NCI-H187 (cell line): Measurements from ENCODE around the gene NPHP4.

Experiments
- DNase-seq, 2 experiments: peaks; one replicate each; lab custom pipeline; 2025; lab: John Stamatoyannopoulos, UW

The NPHP4 gene

DNA sequence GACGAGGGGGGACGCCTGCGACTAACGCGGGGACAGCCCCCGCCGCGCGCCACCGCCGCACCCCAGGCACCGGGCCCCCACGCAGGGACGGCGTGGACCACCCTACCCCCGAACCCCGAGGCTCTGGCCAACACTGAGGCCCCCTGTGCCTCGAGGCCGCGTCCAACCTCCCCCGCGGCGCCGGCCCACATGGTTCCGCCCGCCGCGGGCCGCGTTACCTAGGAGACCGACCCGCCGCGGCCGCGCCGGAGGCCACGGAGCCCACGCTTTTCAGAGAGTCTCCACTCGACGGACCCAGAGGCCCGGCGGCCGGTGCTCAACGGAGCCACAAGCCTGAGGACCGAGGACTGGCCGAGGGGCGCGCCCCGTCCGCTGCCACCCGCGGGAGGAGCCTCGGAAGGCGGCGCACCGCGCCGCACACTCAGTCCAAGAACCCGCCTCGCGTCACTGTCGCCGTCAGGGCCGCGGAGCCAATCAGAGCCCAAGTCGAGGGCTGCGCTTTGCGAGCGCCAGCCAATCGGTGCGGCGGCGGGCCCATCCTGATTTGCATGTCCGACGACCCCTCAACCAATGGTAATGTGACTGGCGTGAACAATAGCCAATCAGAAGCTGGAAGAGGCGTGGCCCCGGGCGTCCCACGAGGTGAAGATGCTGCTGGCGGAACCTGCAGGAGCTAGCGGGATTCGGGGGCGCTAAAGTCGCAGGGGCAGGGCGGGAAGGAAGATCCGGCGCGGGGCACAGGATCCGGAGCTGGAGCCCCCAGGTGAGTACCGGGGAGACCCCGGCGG is at the start of gene NPHP4:
TSS of gene NPHP4 (minus strand) at position 400 of the 788 bp plus-strand sequence. CDS start 6,136 bp downstream, outside the sequence.
- peak; percentile 97 to 98 for DNase-seq

DNA sequence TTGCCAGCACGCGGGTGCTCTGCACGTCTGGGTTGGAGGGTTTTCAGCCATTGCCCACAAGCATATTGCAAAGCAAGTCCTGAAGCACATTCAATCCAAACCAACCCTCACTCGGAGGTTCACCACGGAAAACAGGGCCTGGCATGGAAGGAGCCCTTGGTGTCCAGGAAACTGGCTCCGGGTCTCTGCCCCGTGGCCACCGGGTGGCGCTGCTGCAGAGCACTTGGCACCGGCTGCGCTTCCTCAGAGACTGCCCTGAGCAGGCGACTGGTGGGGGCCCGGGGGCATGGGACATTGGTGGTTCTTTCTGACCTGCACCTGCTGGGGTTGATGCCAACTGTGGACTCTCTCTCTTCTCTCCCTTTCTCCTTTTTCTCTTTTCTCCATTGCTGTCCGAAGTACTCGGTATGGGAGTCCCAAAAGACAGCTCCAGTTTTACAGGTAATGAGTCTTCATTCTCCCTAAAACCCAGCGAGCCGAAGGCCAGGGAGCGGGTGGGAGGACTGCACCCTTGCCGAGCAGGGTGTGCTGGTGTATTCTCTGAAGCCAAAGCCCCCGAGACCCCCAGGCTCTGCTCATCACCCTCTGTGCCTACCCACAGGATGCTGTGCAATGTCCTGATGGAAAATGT is 49.3 kb upstream of the NPHP4 start:
- DNase-seq, result no peak

- no peak for DNase-seq
Observed at GRCh38 chr1:6040861-6041415, 48.7 kb upstream of the NPHP4 start.

GRCh38 chr1:6040444-6040843 is 48.2 kb upstream of the NPHP4 start:
- DNase-seq, result no peak

DNA sequence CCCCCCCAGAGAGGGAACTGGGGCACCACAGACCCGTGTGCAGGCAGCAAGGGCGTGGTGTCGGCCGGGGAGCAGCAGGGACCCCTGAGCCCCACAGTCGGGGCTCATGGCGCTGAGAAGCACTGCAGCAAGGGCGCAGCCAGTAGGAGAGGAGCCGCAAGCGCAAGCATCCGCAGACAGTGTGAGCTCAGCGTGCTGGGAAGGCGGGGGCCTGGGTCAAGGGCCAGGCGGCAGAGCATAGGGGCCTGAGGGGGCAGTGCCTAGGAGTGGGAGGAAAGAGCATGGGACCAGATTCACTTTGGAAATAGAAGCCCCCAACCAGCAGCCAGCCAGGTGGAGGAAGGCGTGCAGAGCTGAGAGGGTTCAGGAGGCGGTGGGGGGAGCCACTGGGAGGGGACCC is 46.8 kb upstream of the NPHP4 start:
- DNase-seq, result no peak

DNA sequence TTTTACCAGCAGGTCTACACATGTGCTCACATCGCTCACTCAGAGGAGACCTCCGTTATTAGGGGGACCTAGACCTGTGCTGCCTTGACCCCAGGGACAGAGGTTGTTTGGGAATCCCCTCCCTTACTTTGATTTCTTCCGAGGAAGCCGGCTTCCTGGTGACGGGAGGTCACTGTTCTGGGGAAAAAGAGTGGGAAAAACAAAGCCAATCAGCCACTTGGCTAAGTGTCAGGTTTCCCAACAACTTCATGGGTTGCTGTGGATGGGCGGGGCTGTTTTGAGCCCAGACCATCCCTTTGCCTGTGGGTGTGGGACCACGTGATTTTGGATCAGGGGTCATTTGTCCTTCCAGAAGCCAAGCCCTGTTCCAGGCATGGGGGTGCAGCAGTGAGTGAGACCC is 46.4 kb upstream of the NPHP4 start:
- no peak for DNase-seq

GRCh38 chr1:6037338-6037762 is 45.1 kb upstream of the NPHP4 start:
- DNase-seq, result no peak

DNA sequence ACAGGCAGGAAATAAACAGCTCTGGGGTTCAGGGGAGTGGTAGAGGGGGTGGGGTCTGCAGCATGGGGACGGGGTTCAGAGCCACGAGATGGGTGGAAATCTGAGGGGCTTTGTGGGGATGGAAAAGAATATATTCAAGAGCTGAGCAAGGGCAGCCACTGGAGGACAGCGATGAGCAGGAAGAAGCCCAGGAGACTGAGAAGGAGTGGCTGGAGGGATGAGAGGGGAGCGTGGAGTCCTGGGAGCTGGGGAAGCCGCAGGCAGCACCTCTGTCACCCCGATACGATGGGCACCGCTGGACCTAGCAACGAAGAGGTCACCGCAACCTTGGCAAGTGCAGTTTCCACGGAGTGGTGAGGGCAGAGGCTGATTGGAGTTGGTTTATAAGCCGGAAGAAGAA is 43.5 kb upstream of the NPHP4 start:
- DNase-seq, result no peak

- no peak for DNase-seq
Observed at GRCh38 chr1:6035303-6035702, 43.1 kb upstream of the NPHP4 start.

DNA sequence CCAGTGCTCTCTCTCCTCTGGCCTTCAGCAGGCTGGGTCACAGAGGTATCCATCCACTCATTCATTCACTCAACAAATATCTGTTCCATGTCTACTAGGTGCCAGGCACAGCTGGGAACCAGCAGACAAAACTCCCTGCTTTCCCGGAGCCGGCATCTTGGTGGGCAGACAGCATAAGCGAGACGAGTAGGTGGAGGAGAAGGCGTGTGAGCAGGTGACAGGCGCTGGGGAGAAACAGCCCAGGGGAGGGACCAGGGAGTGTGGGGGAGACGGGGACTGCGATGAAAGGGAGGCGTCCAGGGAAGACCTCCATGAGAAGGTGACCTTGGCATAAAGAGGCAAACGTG is 42.5 kb upstream of the NPHP4 start:
- no peak for DNase-seq

- DNase-seq, result no peak
Observed at GRCh38 chr1:6033986-6034749, 41.9 kb upstream of the NPHP4 start.

DNA sequence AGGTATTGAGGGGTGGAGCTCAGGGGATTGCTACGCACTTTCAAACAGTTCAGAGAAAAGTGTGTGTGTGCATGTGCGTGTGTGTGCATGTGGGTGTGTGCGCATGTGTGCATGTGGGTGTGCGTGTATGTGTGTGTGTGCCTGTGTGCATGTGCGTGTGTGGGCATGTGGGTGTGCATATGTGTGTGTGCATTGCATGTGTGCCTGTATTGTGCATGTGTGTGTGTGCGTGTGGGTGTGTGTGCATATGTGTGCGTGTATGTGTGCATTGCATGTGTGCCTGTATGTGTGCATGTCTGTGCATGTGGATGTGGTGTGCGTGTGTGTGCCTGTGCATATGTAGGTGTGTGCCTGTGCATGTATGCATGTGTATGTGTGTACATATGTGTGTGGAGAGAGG is 40.9 kb upstream of the NPHP4 start:
- DNase-seq, result no peak

DNA sequence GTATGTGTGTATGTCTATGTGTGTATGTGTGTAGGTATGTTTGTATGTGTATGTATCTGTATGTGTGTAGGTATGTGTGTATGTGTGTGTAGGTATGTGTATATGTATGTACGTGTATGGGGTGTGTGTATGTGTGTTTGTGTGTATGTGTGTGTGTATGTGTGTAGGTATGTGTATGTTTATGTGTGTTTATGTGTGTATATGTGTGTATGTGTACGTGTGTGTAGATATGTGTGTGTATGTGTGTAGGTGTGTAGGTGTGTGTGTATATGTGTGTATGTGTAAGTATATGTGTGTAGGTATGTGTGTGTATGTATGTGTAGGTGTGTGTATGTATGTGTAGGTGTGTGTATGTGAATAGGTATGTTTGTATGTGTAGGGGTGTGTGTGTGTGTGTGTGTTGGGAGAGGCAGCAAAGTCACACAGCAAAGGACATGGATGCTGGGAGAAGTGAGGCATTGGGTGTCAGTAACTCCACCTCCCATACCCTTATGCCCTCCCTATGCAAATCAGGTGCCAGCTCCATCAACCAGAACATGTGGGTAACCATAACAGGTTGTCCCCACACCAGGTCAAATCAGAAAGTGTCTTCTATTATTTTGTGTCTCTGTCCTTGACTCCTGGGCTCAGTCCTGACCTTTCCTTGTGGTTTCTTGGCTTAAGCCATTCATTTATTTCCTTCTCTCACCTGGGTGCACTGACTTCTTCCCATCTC is 38.5 kb upstream of the NPHP4 start:
- no peak for DNase-seq

- DNase-seq, result no peak
Observed at GRCh38 chr1:6030132-6030531, 37.9 kb upstream of the NPHP4 start.

DNA sequence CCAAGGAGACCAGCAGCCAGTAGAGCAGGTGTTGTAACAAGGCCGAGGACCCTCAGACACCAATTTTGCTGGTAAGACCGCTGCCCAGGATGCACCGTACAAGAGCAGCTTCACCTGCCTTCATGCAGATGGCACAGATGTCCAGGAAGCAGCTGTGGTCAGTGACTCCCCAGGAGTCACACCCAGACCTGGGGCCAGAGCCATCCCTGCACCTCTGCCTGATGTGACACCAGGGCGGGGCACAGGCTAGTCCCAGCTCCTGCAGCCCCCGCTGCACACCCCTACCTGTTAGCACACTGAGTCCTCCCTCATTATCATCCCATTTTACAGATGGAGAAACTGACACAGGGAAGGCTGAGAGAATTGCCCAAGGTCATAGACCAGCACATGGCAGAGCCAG is 37.1 kb upstream of the NPHP4 start:
- DNase-seq, result no peak

GRCh38 chr1:6028042-6028850 is 36.0 kb upstream of the NPHP4 start:
- no peak for DNase-seq

- no peak for DNase-seq
Observed at GRCh38 chr1:6027591-6027990, 35.4 kb upstream of the NPHP4 start.

GRCh38 chr1:6026095-6026809 is 34.0 kb upstream of the NPHP4 start:
- DNase-seq, result peak; percentile 35 to 66

DNA sequence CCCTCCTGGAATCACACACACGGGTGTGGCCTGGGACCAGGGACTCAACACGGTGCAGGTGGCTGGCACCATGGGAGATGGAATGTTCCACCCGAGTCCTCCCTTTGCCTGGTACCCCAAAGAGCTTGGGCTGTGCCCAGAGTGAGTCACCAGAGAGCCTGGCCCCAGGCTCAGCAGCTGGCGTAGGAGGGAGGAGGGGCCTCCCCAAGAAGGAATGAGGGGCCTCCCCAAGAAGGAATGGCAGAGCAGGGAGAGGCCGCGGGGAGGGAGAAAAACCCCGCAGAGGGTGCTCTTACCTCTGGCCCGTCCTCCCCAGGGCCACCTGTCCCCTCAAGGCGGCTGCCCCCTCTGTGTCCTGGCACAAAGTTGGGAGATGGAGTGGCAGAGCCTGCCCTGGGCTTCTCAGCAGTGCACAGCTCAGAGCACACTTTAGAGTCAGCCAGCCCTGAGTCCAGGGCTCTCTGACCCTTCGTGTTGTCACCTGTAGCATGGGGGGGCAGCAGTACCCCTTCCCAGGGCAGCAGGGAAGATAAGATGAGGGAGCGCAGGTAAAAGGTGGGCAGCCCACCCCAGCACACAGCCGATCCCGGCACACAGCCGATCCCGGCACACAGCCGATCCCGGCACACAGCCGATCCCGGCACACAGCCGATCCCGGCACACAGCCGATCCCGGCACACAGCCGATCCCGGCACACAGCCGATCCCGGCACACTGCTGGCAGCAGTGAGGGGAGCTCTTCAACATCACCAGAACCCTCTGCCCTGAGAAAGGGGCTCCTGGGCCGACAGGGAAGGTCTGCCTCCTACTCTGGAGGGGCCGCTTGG is 33.3 kb upstream of the NPHP4 start:
- no peak for DNase-seq

DNA sequence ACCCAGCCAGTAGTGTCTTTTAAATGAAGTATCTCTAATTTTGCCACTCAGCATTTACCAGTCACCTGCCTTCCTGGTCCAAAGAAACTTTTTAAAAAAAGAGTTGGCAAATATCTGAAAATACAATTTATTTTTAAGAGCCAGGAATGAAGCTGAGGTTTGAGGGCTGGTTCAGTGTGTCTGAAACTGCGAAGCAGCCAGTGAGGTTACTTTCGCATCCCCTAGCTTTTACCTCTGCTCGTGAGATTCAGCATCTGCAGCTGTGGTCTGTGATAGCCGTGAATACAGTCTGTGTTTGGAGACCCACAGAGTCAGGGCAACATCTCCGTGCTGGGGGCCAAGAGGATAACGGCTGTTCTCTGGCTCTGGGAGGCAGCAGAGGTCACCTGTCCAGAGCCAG is 32.2 kb upstream of the NPHP4 start:
- DNase-seq, result no peak
